ACHN (cell line): ENCODE results near the gene SRC.

Experiments
- DNase-seq: peaks from one replicate; pipeline ENCODE4 v3.0.0-alpha.2; 2015
- in situ Hi-C: cut with HindIII; loops from 2 replicates; pipeline ENCODE4 v1.10.0; 2017; ENCODE audit warnings: low sequenced_read_pairs, low pct_ligation_motif_present, low pct_unique_long_range_greater_than_20kb

Gene SRC

DNA sequence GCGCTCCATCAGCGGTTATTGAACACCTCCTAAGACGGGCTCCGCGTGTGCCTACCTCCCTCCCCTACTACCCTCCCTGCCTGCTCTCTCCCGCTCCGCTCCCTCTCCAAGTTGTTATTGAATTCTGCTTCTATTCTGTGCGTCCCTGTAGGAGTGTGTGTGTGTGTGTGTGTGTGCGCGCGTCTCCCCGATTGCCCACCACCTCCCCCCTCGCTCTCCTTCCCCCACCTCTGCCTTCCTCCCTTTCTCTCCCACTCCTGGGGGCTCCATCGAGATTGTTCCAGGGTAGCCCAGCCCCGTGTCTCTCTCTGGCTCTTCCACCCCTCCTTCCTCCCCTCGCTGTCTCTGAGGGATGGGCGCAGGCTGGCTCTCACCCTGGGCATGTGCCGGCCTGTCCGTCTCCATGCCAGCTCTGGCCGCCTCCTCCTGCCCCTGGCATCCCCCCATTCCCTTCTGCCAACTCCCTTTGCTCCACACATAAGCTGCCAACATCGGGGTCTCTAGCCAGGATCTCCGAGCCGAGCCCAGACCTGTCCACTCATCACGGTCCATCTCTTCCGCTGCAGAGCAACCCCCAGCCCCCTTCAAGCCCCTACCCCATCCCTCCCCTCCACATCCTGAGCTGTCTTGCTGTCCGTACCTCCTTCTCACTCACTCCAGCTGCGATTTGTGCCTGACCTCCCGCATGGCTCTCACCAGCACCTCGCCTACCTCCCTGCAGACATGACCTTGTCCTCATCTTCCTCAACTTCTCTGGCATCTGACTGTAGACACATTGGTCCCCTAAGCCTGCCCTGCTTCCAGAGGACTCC, 68.5 kb downstream of the SRC start:
- in situ Hi-C loops: no loop called here
- DNase-seq: no peak

DNA sequence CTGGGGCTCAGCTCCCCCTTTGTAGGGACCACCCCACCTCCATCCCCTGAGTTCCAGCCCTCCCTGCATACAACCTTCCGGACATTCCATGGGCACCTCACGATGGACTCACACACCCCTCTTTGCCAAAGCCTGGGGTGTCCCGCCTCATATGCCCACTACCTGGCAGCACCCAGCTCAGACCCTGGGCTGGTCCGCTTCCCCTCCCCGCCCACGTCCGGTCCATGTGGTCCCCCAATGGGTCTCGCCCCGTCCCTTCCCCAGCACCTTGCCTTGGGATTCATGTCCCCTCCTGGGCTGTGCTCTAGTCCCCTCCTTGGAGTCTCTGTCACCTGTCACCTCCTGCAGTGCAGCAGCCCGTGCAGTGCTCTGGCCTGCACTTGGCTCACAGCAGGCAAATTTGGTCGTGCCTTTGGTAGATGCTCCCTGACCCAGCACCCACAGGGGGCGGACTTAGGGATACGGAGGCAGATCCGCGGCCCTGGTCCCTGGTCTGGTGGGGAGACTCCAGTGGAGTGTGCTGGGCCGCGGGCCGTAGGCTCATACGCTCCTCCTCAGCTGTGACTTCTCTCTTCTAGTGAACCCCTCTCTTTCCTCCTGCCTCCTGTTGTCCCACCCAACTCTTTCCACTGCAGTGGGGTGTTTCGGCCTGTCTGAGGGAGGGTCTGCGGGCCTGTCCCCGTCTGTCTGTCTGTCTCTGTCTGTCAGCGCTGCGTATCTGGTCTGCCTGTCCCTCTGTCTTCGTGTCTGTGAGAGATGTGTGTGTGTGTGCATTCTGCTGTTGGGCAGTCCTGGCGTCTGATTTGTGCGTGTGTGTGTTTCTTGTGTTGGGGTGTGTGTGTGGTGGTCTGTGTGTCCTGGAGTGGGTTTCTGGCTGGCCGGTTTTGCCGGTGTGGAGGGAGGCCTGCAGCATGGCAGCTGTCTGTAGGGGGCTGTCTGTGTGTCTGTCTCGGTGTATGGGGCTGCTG, 69.5 kb downstream of the SRC start:
- in situ Hi-C loops: no loop called here
- DNase-seq: no peak

DNA sequence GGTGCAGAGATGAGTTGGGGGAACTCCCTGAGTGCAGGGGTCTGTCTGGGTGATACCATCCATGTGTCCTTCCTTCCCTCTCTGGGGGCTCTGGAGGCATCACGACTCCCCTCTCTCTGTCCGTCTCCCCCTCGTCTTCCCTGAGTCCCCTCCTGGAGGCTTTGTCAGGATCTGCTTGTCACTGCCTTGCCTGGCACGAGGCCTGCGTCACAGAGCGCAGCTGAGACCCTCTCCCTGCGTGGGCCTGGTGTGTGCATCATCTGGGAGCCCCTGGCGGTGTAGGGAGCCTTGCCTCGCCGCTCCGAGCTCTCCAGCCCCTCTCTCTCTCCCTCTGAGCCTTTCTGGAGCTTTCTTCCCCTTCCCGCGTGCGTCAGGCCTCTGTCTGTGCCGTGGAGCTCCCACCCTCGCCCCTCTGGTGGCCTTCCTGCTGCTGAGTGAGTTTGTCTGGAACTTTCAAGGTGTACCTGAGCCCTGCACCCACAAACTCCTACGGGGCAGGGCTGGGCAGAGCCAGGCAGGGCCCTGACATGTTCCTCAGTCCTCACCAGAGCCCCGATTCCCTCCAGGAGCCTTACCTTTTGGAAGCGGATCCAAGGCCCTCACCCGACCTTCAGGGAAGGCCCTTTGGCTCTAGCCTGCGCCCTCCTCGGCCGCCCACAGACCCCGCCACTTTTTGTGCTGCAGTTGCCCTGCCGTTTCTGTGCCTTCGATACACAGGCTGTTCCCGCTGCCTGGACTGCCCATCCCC, 70.3 kb downstream of the SRC start:
- no peak for DNase-seq
- in situ Hi-C loops: no loop called here

DNA sequence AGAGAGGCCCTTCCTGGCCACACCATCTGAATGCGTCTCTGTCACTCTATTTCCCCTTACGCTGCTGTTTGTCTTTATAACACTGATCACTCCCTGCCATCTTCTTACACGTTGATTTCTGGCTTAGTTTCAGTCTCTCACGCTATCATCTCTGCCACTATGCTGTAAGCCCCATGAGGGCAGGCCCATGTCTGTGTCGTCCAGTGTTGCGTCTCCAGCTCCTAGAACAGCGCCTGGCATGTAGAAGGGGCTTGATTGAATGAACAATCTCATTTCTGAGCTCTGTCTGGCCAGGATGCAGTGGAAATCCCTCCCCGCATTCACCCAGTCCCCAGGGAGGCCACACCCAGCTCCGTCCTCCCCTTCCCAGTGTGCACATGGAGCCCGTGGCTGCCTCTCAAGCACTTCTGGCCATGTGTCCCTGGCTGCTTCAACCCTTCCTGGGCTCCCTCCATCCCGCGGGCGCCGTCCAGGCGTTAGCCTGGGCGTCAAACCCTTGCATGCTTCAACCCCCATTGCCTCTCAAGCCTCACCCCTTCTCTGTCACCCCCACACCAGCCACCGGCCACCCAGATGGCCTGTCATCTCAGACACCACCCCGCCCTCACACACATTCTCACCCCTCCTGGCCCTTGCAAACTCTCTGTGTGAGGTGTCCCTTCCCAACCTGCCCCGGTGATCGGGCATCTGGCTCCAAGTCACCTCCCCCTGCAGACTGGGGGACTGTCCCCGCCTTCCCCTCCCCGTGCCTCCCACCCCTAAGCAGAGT, 71.1 kb downstream of the SRC start:
- DNase-seq: no peak
- in situ Hi-C loops: no loop called here

DNA sequence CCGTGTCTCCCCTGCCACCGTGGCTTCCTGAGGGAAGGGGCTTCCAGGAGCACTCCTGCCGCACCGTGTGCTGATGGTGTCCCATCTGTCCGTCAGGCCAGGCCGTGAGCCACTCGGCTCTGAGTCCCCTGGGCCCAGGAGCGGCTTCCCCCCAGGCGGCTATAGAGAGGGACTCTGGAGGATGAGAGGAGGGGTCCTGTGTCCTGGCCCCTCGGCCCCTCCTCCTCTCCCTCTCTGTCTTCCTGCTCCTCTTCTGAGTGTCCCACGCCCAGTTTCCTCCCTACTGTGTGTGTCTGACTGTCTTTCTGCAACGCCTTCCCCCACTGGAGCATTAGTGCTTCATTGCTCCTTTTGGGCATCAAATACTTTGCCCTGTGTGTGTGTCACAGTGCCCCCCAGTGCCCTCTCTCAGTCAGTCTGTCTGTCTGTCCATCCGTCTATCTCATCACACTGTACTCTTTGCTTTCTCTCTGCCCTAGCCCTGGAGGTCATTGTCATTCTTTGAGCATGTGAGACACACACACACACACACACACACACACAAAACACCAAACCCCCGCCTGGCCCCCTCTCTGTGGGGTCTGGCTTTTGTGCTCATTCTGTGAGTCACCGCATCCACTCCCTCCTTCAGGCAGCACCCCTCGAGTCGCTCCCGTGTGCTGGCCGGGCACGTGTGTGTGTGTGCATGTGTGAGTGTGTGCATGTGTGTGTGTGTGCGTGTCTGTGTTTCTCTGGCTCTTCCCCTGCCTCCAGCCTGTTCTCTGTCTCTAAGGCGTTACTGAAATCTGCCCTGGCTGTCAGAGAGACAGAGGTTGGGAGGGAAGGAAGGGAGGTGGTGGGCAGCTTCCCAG, 71.9 kb downstream of the SRC start:
- in situ Hi-C loops: no loop called here
- no peak for DNase-seq

DNA sequence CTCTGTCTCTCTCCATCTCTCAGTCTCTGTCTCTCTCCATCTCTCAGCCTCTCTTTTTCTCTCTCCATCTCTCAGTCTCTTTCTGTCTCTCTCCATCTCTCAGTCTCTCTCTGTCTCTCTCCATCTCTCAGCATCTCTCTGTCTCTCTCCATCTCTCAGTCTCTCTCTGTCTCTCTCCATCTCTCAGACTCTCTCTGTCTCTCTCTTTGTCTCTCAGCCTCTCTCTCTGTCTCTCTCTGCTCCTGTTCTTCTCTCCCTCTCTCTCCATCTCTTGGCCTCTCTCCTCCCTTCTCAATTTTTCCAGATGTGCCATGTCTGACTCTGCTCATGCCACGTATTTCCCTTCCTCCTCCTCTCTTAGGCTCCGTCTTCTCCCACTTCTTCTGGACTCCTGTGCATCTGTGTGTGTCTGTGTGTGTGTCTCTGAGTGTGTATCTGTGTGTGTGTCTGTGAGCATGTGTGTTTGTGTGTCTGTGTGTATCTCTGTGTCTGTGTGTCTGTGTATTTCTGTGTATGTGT, 72.7 kb downstream of the SRC start:
- no peak for DNase-seq
- in situ Hi-C loops: no loop called here

DNA sequence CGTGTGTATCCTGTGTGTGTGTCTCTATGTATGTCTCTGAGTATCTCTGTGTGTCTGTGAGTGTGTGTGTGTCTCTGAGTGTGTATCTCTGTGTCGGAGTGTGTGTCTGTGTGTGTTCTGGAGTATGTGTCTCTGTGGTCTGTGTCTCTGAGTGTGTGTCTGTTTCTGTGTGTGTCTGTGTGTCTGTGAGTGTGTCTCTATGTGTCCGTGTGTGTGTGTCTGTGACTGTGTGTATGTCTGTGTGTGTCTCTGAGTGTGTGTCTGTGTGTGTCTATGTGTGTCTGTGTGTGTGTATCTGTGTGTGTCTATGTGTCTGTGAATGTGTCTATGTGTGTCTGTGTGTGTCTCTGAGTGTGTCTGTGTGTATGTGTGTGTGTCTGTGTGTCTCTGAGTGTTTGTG, 73.4 kb downstream of the SRC start:
- DNase-seq: no peak
- in situ Hi-C loops: no loop called here

DNA sequence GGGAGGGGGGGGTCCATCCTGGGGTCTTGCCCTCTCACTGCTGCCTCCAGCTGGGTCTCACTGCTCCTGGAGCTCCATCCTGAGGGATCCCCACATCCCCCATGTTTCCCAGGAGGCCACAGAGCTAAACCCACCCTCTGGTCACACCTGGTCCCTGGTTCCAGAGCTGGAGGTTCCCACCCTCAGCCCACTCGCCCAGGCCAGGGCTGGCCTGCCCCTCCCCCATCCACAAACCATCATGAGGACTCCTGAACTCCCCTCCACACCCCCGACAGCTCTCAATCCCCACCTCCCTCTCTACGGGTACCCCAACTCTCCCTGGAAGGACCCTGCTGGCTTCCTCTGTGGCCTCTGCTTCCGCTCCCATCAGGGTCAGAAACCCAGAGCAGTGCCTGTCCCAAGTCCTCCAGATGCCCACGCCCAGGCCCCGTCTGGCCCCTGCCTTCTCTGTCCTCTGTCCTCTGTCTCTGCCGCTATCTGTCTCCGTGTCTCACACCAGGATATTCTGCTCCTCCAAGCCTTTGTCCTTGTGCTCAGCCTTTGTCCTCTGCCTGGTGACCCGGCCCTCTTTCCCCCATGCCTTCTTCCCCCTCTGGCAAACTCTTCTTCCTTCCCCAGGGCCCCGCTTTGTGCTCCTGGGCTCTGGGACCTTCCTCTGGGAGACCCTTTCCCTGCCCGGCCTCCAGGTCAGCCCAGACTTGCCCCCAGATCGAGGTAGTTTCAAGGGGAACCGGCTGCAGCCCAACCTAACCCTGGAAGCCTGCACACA, 74.0 kb downstream of the SRC start:
- DNase-seq: no peak
- in situ Hi-C loops: no loop called here

DNA sequence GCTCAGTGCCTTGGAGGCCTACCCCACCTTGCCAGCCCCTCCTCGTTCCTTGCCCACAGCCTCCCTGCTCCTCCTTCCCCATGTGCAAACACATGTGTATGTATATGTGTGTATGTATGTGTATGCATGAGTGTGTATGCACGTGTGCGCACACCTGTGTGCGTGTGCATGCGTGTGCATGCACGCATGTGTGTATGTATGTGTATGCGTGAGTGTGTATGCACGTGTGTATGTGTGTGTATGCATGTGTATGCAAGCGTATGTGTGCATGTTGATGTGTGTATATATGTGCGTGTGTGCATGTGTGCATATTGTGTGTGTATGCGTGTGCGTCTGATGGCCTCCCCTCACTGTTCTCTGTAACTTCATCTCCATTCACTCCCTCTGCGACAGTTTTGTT, 74.7 kb downstream of the SRC start:
- in situ Hi-C loops: no loop called here
- DNase-seq: no peak

DNA sequence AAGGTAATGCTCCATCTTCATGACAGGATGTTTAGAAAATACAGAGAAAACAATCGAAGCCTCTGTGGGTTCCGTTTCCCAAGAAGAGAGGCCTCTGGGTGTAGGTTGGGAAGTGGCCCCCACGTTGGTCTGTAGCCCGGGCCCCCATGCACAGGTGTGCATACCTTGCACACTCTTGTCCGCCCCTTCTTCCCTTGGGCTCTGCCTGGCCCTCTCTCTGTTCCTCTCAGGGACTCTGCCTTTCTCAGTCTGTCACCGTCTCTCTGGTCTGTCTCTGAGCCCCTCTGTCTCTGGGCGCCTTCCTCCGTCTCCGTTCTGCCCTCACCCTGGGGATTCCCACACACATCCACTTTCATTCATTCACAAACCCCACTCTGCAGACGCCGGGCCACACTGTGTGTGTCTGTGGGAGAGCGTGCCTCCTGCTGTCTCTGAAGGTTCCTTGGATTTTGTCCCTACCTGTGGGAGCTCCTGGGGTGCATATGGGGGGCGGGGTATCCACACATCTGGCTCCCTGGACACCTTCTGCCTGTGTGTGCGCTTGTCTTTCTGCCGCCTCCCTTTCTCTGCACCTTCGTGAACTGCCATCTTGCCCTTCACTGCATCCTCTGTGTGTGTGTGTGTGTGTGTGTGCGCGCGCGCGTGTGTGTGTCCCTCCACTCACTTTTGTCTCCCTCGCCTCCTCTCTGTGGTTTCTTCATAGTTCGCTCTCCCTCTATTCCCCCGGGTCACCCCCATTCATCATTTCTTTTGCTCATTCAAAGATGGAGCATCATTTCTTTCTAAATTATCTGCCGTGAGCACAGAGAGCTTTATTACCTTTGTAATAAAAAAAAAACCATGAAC, 75.3 kb downstream of the SRC start:
- in situ Hi-C loops: no loop called here
- DNase-seq: no peak

DNA sequence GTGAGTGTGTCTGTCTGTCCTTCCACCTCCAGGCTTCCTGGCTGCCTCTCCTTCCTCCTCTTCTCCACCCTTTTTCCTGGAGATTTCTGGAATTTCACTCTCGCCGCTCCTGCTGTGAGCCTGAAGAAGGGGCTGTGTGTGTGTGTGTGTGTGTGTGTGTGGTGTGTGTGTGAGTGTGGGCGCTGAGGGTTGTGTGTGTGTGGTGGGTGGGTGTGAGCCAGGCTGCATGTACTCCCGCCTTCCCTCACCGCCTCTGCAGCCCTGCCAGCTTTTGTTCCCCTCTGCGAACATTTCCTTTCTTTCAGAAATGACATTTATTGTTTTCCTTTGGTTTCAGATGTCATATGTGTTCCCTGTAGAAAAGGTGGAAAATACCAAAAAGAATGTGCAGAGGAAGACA, 76.0 kb downstream of the SRC start:
- in situ Hi-C loops: no loop called here
- no peak for DNase-seq

DNA sequence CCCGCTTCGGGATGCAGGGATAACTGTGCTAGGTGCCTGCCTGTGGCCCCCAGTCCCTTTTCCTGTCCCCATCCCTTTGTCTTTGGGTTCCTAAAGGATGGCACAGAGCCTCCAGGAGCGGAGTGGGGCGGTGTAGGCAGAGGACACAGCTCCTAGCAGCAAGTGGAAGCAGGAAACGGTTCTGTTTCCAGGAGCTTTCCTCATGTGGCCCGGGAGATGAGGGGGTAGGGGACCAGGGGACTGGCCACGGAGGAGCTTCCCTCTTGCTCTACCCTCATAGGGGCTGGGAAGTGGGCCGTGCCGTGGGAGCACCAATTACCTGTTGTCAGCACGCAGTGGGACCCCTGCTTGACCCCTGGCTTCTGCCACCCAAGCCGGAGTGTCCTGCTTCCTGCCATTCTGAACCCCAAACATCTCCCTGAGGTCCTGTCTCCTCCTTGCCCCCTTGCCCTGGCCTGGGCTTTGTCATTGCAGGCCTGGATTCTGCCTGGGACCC, 76.9 kb downstream of the SRC start:
- no peak for DNase-seq
- in situ Hi-C loops: no loop called here

DNA sequence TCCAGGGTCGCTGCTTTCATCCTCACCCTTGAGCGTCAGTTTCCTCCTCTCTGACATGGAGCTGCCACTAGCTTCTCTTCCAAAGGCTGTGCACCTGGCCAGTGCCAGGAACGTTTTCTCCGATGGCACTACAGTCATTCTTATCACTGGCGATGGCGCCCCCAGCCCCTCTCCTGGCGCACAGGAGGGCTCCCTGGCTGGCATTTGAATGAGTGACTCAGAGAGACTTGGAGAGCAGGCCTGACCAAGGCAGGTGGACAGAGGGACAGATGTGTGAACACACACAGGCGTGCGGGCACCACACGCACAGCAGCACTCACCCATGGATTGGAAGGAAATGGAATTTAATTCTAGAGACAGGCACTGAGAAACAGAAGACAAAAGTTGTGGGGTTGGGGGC, 77.6 kb downstream of the SRC start:
- no peak for DNase-seq
- in situ Hi-C loops: no loop called here

DNA sequence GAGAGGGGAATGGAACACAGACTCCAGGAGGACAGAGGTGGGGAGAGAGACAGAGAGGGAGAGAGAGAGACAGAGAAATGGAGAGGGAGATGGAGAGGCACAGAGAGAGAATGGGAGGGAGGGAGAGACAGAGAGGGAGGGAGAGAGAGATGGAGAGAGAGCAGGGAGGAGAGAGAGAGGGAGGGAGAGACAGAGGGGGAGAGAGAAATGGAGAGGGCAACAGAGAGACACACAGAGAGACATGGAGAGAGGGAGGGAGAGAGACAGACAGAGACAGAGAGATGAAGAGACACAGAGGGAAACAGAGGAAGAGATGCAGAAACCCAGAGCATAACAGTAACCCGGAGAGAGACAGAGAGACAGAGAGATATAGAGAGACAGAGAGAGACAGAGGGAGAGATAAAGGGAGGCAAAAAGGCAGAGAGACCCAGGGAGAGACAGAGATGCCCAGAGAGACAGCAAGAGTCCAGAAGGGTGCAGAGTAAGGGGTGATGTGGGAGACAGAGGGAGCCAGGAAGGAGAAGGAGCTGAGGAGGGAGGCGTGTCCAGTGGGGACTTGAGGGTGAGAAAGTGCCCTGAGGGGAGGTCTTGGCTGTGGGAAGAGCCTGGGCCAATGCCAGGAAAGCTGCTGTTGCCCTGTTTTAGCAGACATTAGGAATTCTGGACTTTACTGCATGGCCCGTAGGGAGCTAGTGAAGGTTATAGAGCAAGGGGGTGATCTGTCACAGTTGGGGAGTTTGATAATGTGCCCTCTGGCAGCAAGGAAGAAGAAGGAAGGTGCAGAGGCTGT, 78.3 kb downstream of the SRC start:
- in situ Hi-C loops: no loop called here
- no peak for DNase-seq

DNA sequence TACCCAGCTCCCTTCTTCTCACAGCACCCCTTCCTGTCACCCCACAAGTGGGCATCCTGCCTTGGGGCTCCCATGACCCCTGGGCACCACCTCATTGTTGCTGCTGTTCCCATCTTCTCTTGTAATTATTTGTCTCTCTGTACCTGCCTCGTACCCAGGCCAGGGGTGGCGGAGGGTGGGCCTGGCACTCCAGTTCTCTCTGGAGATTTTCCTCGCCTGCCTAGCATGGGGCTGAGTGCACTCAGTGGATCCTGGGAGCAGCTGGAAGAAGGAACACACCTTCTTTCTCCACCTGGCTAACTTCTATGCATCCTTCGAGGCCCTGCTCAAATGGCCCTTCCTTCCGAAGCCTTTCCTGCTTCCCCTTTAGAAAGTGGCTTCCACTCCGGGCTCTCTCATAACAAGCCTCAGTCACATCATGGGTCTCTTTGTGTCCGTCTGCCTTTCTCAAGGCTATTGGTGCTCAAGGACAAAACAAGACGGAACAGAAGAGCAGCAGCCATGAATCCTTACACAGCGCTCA, 79.2 kb downstream of the SRC start:
- in situ Hi-C loops: no loop called here
- DNase-seq: no peak
